Ishikawa (cell line): ENCODE results near the gene SLC7A1.

Experiments
- CEBPB ChIP-seq: IDR thresholded peaks from 2 replicates; pipeline ENCODE4 v1.6.1; 2012
- CREB1 ChIP-seq: IDR thresholded peaks from 2 replicates; pipeline ENCODE4 v1.6.1; 2012; ENCODE audit warnings: low read depth
- EGR1 ChIP-seq: IDR thresholded peaks from 2 replicates; pipeline ENCODE4 v1.6.1; 2012
- EP300 ChIP-seq: IDR thresholded peaks from 2 replicates; pipeline ENCODE4 v1.6.1; 2012; ENCODE audit warnings: borderline replicate concordance
- FOXM1 ChIP-seq: IDR thresholded peaks from 2 replicates; pipeline ENCODE4 v1.6.1; 2012; ENCODE audit warnings: low read depth, borderline replicate concordance
- MAX ChIP-seq: IDR thresholded peaks from 2 replicates; pipeline ENCODE4 v1.6.1; 2012
- NFIC ChIP-seq: IDR thresholded peaks from 2 replicates; pipeline ENCODE4 v1.6.1; 2012
- RAD21 ChIP-seq: IDR thresholded peaks from 2 replicates; pipeline ENCODE4 v1.6.1; 2012; ENCODE audit warnings: low read depth
- REST ChIP-seq: IDR thresholded peaks from 2 replicates; pipeline ENCODE4 v1.6.1; 2012; ENCODE audit warnings: low read depth, mild to moderate bottlenecking
- TAF1 ChIP-seq: IDR thresholded peaks from 2 replicates; pipeline ENCODE4 v1.6.1; 2012; ENCODE audit warnings: low read depth, mild to moderate bottlenecking
- TCF12 ChIP-seq: IDR thresholded peaks from 2 replicates; pipeline ENCODE4 v1.6.1; 2012; ENCODE audit warnings: low read depth
- TEAD4 ChIP-seq: IDR thresholded peaks from 2 replicates; pipeline ENCODE4 v1.6.1; 2012
- USF1 ChIP-seq: IDR thresholded peaks from 2 replicates; pipeline ENCODE4 v1.6.1; 2012
- YY1 ChIP-seq: IDR thresholded peaks from 2 replicates; pipeline ENCODE4 v1.6.1; 2012; ENCODE audit warnings: low read depth
- ZBTB7A ChIP-seq: IDR thresholded peaks from 2 replicates; pipeline ENCODE4 v1.6.1; 2012; ENCODE audit warnings: low read depth

The SLC7A1 gene

GRCh38 chr13:29509999-29510589 is 85.4 kb downstream of the SLC7A1 start:
- no peak for TF ChIP-seq MAX
- no peak for TF ChIP-seq USF1
- no peak for TF ChIP-seq TAF1
- no peak for TF ChIP-seq TEAD4
- no peak for TF ChIP-seq ZBTB7A
- no peak for TF ChIP-seq NFIC
- TF ChIP-seq TCF12: no peak
- no peak for TF ChIP-seq CEBPB
- no peak for TF ChIP-seq REST
- no peak for TF ChIP-seq FOXM1
- no peak for TF ChIP-seq YY1
- no peak for TF ChIP-seq RAD21

GRCh38 chr13:29508876-29509252 is 86.6 kb downstream of the SLC7A1 start:
- no peak for TF ChIP-seq TEAD4
- no peak for TF ChIP-seq FOXM1
- no peak for TF ChIP-seq CREB1
- no peak for TF ChIP-seq TAF1
- no peak for TF ChIP-seq ZBTB7A
- TF ChIP-seq YY1: no peak
- no peak for TF ChIP-seq MAX
- TF ChIP-seq REST: no peak
- TF ChIP-seq NFIC: no peak
- no peak for TF ChIP-seq EGR1
- TF ChIP-seq EP300: no peak
- TF ChIP-seq CEBPB: no peak
- no peak for TF ChIP-seq RAD21

- TF ChIP-seq USF1: no peak
- peak; percentile 38; the same call in 1 of the 2 replicates for TF ChIP-seq NFIC
- TF ChIP-seq REST: no peak
- peak; percentile 93 for TF ChIP-seq RAD21
- TF ChIP-seq YY1: no peak
- no peak for TF ChIP-seq EP300
Measured at GRCh38 chr13:29508130-29508875, 87.2 kb downstream of the SLC7A1 start.

- TF ChIP-seq NFIC (no peak), USF1 (0 out of 2 replicates have a peak, but pooled peaks have one; percentile 18)
Measured at GRCh38 chr13:29507356-29507755, 88.1 kb downstream of the SLC7A1 start.
